Measurements from ENCODE around the gene DOCK7. TPM values are rescaled to one million over a fixed set of nuclear protein-coding genes. Genes with fewer than 3 reads are reported as not detected.

DOCK7 gene
- polyA plus RNA-seq, 3 donors = 2.9 to 3.7 (median 3.5) TPM

DNA sequence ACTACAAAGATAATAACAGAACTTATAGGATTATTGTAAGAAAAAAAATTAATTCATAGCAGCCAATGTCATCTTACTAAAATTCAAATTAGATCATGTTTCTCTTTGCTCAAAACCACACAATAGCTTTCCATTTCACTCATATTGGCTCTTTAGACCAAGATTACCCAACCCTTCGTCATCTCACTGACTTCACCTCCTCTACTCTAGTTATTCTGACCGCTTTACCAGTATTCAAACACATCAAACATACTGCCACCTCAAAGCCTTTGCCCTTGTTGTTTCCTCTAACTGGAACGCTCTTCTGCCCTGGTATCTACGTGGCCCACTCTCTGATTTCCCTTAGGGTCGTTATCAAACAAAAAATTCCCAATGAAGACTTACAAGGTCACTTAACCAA lies 89.1 kb downstream of the DOCK7 start:
- Histone ChIP-seq H3K4me3 (replicated peaks in 1 of 3; ENCODE audit: low read depth in 2 of 3, low read length in 3 of 3) (no peak overlapping the region), H3K36me3 (replicated peaks in 1 of 2; ENCODE audit: control insufficient read depth in 1 of 2, insufficient read depth in 2 of 2, low read length in 2 of 2) (no peaks in the 10 kb centered on the region), H3K4me2 (replicated peaks; ENCODE audit: extremely low read depth, low read length, poor library complexity, severe bottlenecking) (no peak overlapping the region), H3K27me3 (ENCODE audit: control insufficient read depth in 2 of 2, insufficient read depth in 2 of 2, low read length in 2 of 2) (no peaks in the 10 kb centered on the region), H4K20me1 (ENCODE audit: insufficient read depth, low read length) (no peaks in the 10 kb centered on the region), H3K9me3 (replicated peaks in 1 of 2; ENCODE audit: control insufficient read depth in 1 of 2, insufficient read depth in 1 of 2, low read length in 2 of 2) (no peaks in the 10 kb centered on the region), H3K4me1 (ENCODE audit: control insufficient read depth in 1 of 2, insufficient read depth in 2 of 2, low read length in 2 of 2) (no peaks in the 10 kb centered on the region), H3K27ac (ENCODE audit: low read depth in 1 of 2, low read length in 2 of 2) (no peak overlapping the region), H3K79me2 (ENCODE audit: insufficient read depth, low read length) (no peaks in the 10 kb centered on the region), H2AFZ (ENCODE audit: insufficient read depth, low read depth, low read length, poor library complexity, severe bottlenecking) (no peak overlapping the region), H3K9ac (ENCODE audit: insufficient read depth, low read length, poor library complexity, severe bottlenecking) (no peak overlapping the region)
- H3K9me3 Mint-ChIP-seq = no peaks in the 10 kb centered on the region
- WGBS (ENCODE audit: insufficient coverage) = 87% methylated on average over 5 of the region's 5 CpGs
- no peak for DNase-seq
- TF ChIP-seq, protein P1, sequence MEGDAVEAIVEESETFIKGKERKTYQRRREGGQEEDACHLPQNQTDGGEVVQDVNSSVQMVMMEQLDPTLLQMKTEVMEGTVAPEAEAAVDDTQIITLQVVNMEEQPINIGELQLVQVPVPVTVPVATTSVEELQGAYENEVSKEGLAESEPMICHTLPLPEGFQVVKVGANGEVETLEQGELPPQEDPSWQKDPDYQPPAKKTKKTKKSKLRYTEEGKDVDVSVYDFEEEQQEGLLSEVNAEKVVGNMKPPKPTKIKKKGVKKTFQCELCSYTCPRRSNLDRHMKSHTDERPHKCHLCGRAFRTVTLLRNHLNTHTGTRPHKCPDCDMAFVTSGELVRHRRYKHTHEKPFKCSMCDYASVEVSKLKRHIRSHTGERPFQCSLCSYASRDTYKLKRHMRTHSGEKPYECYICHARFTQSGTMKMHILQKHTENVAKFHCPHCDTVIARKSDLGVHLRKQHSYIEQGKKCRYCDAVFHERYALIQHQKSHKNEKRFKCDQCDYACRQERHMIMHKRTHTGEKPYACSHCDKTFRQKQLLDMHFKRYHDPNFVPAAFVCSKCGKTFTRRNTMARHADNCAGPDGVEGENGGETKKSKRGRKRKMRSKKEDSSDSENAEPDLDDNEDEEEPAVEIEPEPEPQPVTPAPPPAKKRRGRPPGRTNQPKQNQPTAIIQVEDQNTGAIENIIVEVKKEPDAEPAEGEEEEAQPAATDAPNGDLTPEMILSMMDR (IDR thresholded peaks at IDR 0.05) = no peak
- no peak overlapping the region for H3K27ac Mint-ChIP-seq
- no peak overlapping the region for H3K4me3 Mint-ChIP-seq
- intact Hi-C loops (cut with micrococcal nuclease) = no loop called here
- H3K4me1 Mint-ChIP-seq = no peaks in the 10 kb centered on the region
- no peaks in the 10 kb centered on the region for H3K27me3 Mint-ChIP-seq (ENCODE audit: low read depth in 3 of 3)
- H3K36me3 Mint-ChIP-seq = peaks cover 0 to 2% of the 10 kb centered on the region in 2 donors

DNA sequence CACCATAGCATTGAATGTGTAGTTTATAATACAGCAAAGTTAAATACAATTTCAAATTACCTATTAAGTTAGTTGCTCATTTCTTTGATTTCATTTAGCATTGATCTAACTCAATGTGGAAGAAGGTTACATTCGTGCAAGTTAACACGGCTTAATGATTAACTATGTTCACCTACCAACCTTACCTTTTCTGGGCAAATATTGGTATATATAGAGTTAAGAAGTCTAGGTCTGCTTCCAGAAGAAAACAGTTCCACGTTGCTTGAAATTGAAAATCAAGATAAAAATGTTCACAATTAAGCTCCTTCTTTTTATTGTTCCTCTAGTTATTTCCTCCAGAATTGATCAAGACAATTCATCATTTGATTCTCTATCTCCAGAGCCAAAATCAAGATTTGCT lies 90.9 kb downstream of the DOCK7 start, which contains the start of gene ANGPTL3:
Gene ANGPTL3, plus strand, starts transcription at position 240 of the 400 bp plus-strand sequence. Its CDS starts 47 bp downstream, at position 287.
- no peak within 1 kb of the TSS for H3K9ac ChIP-seq (ENCODE audit: insufficient read depth, low read length, poor library complexity, severe bottlenecking)
- no peak within 1 kb of the TSS for H3K4me2 ChIP-seq (replicated peaks; ENCODE audit: extremely low read depth, low read length, poor library complexity, severe bottlenecking)
- no peak for DNase-seq
- Mint-ChIP-seq H3K4me3 (no peak within 1 kb of the TSS), H3K27ac (no peak within 1 kb of the TSS), H3K27me3 (ENCODE audit: low read depth in 3 of 3) (no peaks in the 10 kb centered on the region), H3K36me3 (peaks cover 0 to 2% of the 10 kb centered on the region in 2 donors), H3K9me3 (no peaks in the 10 kb centered on the region), H3K4me1 (no peaks in the 10 kb centered on the region)
- H3K9me3 ChIP-seq (replicated peaks in 1 of 2; ENCODE audit: control insufficient read depth in 1 of 2, insufficient read depth in 1 of 2, low read length in 2 of 2) = no peaks in the 10 kb centered on the region
- H3K4me3 ChIP-seq (replicated peaks in 1 of 3; ENCODE audit: low read depth in 2 of 3, low read length in 3 of 3) = no peak within 1 kb of the TSS
- H3K27me3 ChIP-seq (ENCODE audit: control insufficient read depth in 2 of 2, insufficient read depth in 2 of 2, low read length in 2 of 2) = no peaks in the 10 kb centered on the region
- no peaks in the 10 kb centered on the region for H4K20me1 ChIP-seq (ENCODE audit: insufficient read depth, low read length)
- H3K4me1 ChIP-seq (ENCODE audit: control insufficient read depth in 1 of 2, insufficient read depth in 2 of 2, low read length in 2 of 2) = no peaks in the 10 kb centered on the region
- WGBS (ENCODE audit: insufficient coverage) = 83% methylated on average over 1 of the region's 3 CpGs
- no peaks in the 10 kb centered on the region for H3K36me3 ChIP-seq (replicated peaks in 1 of 2; ENCODE audit: control insufficient read depth in 1 of 2, insufficient read depth in 2 of 2, low read length in 2 of 2)
- intact Hi-C loops (cut with micrococcal nuclease) = no loop called here
- TF ChIP-seq, protein P1 (IDR thresholded peaks at IDR 0.05) = no peak
- H3K79me2 ChIP-seq (ENCODE audit: insufficient read depth, low read length) = no peaks in the 10 kb centered on the region
- H3K27ac ChIP-seq (ENCODE audit: low read depth in 1 of 2, low read length in 2 of 2) = no peak within 1 kb of the TSS
- H2AFZ ChIP-seq (ENCODE audit: insufficient read depth, low read depth, low read length, poor library complexity, severe bottlenecking) = no peak within 1 kb of the TSS

Data from CD14-positive monocyte (primary cell).